ENCODE results near the gene CCAR1.
"Not testable (repeated sequence)": the region's sequence is repeated elsewhere in the genome, so short reads cannot be mapped to it uniquely, and the experiment has no call there.

GRCh38 chr10:68713065-68713464, 8.0 kb upstream of the CCAR1 start:
- not testable (repeated sequence) for TF ChIP-seq EZH2phosphoT487 (IDR thresholded peaks at IDR 0.05; ENCODE audit: low read depth)
- TF ChIP-seq, protein P1, sequence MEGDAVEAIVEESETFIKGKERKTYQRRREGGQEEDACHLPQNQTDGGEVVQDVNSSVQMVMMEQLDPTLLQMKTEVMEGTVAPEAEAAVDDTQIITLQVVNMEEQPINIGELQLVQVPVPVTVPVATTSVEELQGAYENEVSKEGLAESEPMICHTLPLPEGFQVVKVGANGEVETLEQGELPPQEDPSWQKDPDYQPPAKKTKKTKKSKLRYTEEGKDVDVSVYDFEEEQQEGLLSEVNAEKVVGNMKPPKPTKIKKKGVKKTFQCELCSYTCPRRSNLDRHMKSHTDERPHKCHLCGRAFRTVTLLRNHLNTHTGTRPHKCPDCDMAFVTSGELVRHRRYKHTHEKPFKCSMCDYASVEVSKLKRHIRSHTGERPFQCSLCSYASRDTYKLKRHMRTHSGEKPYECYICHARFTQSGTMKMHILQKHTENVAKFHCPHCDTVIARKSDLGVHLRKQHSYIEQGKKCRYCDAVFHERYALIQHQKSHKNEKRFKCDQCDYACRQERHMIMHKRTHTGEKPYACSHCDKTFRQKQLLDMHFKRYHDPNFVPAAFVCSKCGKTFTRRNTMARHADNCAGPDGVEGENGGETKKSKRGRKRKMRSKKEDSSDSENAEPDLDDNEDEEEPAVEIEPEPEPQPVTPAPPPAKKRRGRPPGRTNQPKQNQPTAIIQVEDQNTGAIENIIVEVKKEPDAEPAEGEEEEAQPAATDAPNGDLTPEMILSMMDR (IDR thresholded peaks at IDR 0.05; ENCODE audit: low read depth, low read length) = not testable (repeated sequence)

Measured in OCI-LY3 (cell line).